GM12801 (cell line): ENCODE data around the gene RANBP3.

Source experiments
- CTCF ChIP-seq: IDR thresholded peaks from one replicate; pipeline ENCODE4 v1.5.1; 2011; ENCODE audit warnings: control low read depth; ENCODE audit not compliant: insufficient read length; ENCODE audit errors: extremely low read depth

Gene RANBP3

GRCh38 chr19:5977785-5978605 is at the start of gene RANBP3:
Gene RANBP3, minus strand, starts transcription at chr19:5978140. Its CDS starts 58 bp downstream, at chr19:5978082.
- TF ChIP-seq CTCF, result no peak

- TF ChIP-seq CTCF, result no peak
Observed at GRCh38 chr19:6026390-6027227, 48.7 kb upstream of the RANBP3 start.

- TF ChIP-seq CTCF, result no peak
Observed at GRCh38 chr19:6023936-6024335, 46.0 kb upstream of the RANBP3 start.

- TF ChIP-seq CTCF, result no peak
Observed at GRCh38 chr19:6023085-6023682, 45.2 kb upstream of the RANBP3 start.

- TF ChIP-seq CTCF, result no peak
Observed at GRCh38 chr19:6022570-6023064, 44.7 kb upstream of the RANBP3 start.

GRCh38 chr19:6021878-6022569 is 44.1 kb upstream of the RANBP3 start:
- TF ChIP-seq CTCF, result no peak
